ENCODE results near the gene ZGRF1. TPM values are rescaled to one million over a fixed set of nuclear protein-coding genes. Genes with fewer than 3 reads are reported as not detected.
"Not testable (repeated sequence)": the region's sequence is repeated elsewhere in the genome, so short reads cannot be mapped to it uniquely, and the experiment has no call there.

Gene ZGRF1
- total RNA-seq, 2 donors from 2014 or later, result 1.0 to 2.0 TPM

- H3K9me3 ChIP-seq, result no peaks in the 10 kb centered on the region
- H3K27me3 ChIP-seq, result no peaks in the 10 kb centered on the region
- no peaks in the 10 kb centered on the region for H3K36me3 ChIP-seq
- DNase-seq (ENCODE audit: low spot score), result no peak
- TF ChIP-seq CTCF (IDR thresholded peaks at IDR 0.05), result peak; percentile 17 to 64
- no peak overlapping the region for H3K4me3 ChIP-seq
- H3K27ac ChIP-seq, result no peak overlapping the region
- peaks cover 0 to 16% of the 10 kb centered on the region in 2 donors for H3K4me1 ChIP-seq
These were observed 3.1 kb downstream of the ZGRF1 start for GRCh38 chr4:112633477-112634235.

DNA sequence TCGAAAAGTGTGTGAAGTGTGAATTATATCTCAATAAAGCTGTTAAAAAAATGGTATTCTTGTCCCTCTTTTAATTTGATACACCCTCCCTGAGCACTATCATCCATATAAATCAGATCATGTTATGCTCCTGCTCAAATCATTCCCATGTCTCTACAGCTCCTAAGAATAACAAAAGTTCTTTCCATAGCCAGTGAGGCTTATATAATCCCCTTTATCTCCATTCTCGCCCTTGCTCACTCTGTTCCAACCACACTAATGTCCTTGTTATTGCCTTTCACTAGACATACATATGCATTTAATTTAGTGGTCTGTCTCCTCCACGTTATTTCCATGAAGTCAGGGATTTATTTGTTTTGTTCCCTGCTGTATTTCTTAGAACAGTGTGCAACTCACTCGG is 10.5 kb downstream of the ZGRF1 start:
- H3K36me3 ChIP-seq, result no peaks in the 10 kb centered on the region
- H3K9me3 ChIP-seq, result no peaks in the 10 kb centered on the region
- TF ChIP-seq CTCF (IDR thresholded peaks at IDR 0.05), result no peak
- no peaks in the 10 kb centered on the region for H3K27me3 ChIP-seq
- H3K27ac ChIP-seq, result no peak overlapping the region
- no peak for DNase-seq (ENCODE audit: low spot score)
- no peaks in the 10 kb centered on the region for H3K4me1 ChIP-seq
- H3K4me3 ChIP-seq, result no peak overlapping the region

- DNase-seq (ENCODE audit: low spot score), result no peak
- Histone ChIP-seq H3K27me3 (no peaks in the 10 kb centered on the region), H3K4me1 (no peaks in the 10 kb centered on the region), H3K4me3 (no peak overlapping the region), H3K36me3 (no peaks in the 10 kb centered on the region), H3K9me3 (no peaks in the 10 kb centered on the region), H3K27ac (no peak overlapping the region)
- TF ChIP-seq CTCF (IDR thresholded peaks at IDR 0.05), result no peak
These were observed 19.7 kb downstream of the ZGRF1 start for GRCh38 chr4:112616984-112617383.

DNA sequence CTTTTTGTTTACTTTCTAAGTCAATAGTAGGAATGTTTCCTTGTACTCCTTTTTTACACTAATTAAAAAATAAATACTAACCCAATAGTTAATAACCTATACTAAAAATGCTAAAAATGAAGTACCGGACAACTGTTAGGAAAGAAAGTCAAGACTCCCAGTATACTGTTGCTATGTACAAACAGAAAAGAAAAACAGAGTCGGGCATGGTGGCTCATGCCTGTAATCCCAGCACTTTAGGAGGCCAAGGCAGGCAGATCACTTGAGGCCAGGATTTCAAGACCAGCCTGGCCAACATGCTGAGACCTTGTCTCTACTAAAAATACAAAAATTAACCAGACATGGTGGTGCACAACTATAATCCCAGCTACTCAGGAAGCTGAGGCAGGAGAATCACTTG is 23.9 kb downstream of the ZGRF1 start:
- not testable (repeated sequence) for H3K36me3 ChIP-seq; DNase-seq (ENCODE audit: low spot score); H3K4me1 ChIP-seq; H3K4me3 ChIP-seq; H3K27ac ChIP-seq; H3K9me3 ChIP-seq; H3K27me3 ChIP-seq

- H3K27me3 ChIP-seq, result no peaks in the 10 kb centered on the region
- H3K9me3 ChIP-seq, result no peaks in the 10 kb centered on the region
- TF ChIP-seq CTCF (IDR thresholded peaks at IDR 0.05), result peak; percentile 46 to 67
- H3K4me3 ChIP-seq, result no peak overlapping the region
- no peaks in the 10 kb centered on the region for H3K4me1 ChIP-seq
- H3K27ac ChIP-seq, result no peak overlapping the region
- DNase-seq (ENCODE audit: low spot score), result no peak
- no peaks in the 10 kb centered on the region for H3K36me3 ChIP-seq
These were observed 32.1 kb downstream of the ZGRF1 start for GRCh38 chr4:112604589-112604988.

- Histone ChIP-seq H3K36me3 (no peaks in the 10 kb centered on the region), H3K4me1 (no peaks in the 10 kb centered on the region), H3K27ac (no peak overlapping the region), H3K27me3 (no peaks in the 10 kb centered on the region), H3K9me3 (no peaks in the 10 kb centered on the region), H3K4me3 (no peak overlapping the region)
- DNase-seq (ENCODE audit: low spot score), result no peak
- TF ChIP-seq CTCF (IDR thresholded peaks at IDR 0.05), result no peak
These were observed 41.7 kb downstream of the ZGRF1 start for GRCh38 chr4:112594993-112595392.
